ENCODE results near the gene MALRD1.
"Not testable (repeated sequence)": the region's sequence is repeated elsewhere in the genome, so short reads cannot be mapped to it uniquely, and the experiment has no call there.

DNA sequence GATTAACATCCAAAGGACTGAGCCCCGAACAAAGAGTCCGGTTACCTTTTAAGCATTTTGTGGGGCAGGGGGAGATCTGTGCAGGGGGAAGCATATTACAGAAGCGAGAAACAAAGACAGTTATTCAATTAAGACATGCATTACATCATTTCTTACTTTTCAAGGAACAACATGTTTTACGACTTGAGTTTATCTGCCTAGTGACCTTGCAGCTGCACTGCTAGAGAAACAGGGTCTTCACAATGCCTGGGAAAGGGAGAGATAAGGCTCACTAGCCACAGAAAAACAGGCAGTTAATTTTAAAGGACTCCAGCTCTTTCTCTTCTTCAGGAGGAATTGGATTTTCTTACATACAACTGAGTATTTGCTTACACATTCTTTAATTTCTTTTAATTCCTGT is 693.5 kb downstream of the MALRD1 start:
- TF ChIP-seq, protein P1, sequence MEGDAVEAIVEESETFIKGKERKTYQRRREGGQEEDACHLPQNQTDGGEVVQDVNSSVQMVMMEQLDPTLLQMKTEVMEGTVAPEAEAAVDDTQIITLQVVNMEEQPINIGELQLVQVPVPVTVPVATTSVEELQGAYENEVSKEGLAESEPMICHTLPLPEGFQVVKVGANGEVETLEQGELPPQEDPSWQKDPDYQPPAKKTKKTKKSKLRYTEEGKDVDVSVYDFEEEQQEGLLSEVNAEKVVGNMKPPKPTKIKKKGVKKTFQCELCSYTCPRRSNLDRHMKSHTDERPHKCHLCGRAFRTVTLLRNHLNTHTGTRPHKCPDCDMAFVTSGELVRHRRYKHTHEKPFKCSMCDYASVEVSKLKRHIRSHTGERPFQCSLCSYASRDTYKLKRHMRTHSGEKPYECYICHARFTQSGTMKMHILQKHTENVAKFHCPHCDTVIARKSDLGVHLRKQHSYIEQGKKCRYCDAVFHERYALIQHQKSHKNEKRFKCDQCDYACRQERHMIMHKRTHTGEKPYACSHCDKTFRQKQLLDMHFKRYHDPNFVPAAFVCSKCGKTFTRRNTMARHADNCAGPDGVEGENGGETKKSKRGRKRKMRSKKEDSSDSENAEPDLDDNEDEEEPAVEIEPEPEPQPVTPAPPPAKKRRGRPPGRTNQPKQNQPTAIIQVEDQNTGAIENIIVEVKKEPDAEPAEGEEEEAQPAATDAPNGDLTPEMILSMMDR (IDR thresholded peaks at IDR 0.05), result not testable (repeated sequence)
- not testable (repeated sequence) for TF ChIP-seq NR1H2 (CRISPR knock-in tag; IDR thresholded peaks at IDR 0.05); KAT7 (CRISPR knock-in tag; IDR thresholded peaks at IDR 0.05; ENCODE audit: borderline replicate concordance); NFYB (CRISPR knock-in tag; conservative IDR thresholded peaks at IDR 0.05; ENCODE audit: low read depth); JUN (CRISPR knock-in tag; IDR thresholded peaks at IDR 0.05)
- TF ChIP-seq, protein P2, sequence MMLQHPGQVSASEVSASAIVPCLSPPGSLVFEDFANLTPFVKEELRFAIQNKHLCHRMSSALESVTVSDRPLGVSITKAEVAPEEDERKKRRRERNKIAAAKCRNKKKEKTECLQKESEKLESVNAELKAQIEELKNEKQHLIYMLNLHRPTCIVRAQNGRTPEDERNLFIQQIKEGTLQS (CRISPR knock-in tag; conservative IDR thresholded peaks at IDR 0.05), result not testable (repeated sequence)
- TF ChIP-seq, protein P3, sequence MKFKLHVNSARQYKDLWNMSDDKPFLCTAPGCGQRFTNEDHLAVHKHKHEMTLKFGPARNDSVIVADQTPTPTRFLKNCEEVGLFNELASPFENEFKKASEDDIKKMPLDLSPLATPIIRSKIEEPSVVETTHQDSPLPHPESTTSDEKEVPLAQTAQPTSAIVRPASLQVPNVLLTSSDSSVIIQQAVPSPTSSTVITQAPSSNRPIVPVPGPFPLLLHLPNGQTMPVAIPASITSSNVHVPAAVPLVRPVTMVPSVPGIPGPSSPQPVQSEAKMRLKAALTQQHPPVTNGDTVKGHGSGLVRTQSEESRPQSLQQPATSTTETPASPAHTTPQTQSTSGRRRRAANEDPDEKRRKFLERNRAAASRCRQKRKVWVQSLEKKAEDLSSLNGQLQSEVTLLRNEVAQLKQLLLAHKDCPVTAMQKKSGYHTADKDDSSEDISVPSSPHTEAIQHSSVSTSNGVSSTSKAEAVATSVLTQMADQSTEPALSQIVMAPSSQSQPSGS (CRISPR knock-in tag; IDR thresholded peaks at IDR 0.05; ENCODE audit: borderline replicate concordance, low read depth), result not testable (repeated sequence)
- TF ChIP-seq, protein P4, sequence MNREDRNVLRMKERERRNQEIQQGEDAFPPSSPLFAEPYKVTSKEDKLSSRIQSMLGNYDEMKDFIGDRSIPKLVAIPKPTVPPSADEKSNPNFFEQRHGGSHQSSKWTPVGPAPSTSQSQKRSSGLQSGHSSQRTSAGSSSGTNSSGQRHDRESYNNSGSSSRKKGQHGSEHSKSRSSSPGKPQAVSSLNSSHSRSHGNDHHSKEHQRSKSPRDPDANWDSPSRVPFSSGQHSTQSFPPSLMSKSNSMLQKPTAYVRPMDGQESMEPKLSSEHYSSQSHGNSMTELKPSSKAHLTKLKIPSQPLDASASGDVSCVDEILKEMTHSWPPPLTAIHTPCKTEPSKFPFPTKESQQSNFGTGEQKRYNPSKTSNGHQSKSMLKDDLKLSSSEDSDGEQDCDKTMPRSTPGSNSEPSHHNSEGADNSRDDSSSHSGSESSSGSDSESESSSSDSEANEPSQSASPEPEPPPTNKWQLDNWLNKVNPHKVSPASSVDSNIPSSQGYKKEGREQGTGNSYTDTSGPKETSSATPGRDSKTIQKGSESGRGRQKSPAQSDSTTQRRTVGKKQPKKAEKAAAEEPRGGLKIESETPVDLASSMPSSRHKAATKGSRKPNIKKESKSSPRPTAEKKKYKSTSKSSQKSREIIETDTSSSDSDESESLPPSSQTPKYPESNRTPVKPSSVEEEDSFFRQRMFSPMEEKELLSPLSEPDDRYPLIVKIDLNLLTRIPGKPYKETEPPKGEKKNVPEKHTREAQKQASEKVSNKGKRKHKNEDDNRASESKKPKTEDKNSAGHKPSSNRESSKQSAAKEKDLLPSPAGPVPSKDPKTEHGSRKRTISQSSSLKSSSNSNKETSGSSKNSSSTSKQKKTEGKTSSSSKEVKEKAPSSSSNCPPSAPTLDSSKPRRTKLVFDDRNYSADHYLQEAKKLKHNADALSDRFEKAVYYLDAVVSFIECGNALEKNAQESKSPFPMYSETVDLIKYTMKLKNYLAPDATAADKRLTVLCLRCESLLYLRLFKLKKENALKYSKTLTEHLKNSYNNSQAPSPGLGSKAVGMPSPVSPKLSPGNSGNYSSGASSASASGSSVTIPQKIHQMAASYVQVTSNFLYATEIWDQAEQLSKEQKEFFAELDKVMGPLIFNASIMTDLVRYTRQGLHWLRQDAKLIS (CRISPR knock-in tag; IDR thresholded peaks at IDR 0.05; ENCODE audit: borderline replicate concordance), result not testable (repeated sequence)
- TF ChIP-seq, protein P5, sequence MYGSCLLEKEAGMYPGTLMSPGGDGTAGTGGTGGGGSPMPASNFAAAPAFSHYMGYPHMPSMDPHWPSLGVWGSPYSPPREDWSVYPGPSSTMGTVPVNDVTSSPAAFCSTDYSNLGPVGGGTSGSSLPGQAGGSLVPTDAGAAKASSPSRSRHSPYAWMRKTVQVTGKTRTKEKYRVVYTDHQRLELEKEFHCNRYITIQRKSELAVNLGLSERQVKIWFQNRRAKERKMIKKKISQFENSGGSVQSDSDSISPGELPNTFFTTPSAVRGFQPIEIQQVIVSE (CRISPR knock-in tag; IDR thresholded peaks at IDR 0.05; ENCODE audit: borderline replicate concordance), result not testable (repeated sequence)
